T-cell (primary cell): ENCODE results near the gene SDHC. TPM values are rescaled to one million over a fixed set of nuclear protein-coding genes. Genes with fewer than 3 reads are reported as not detected.
"Not testable (repeated sequence)": the region's sequence is repeated elsewhere in the genome, so short reads cannot be mapped to it uniquely, and the experiment has no call there.

Source experiments
- ATAC-seq, 4 experiments: fragments of 200-7000 bp in 3 of 4; fragments of 150-1000 bp in 1 of 4; cut with Tn5 transposase; replicated peaks in 1 of 4; 1 replicate in 3 of 4; 2 replicates in 1 of 4; pipeline ENCODE4 v1.10.0; 2021; ENCODE audit warnings: moderate library complexity in 3 of 4, mild to moderate bottlenecking in 2 of 4, moderate number of reproducible peaks in 1 of 4
- CTCF ChIA-PET, 2 donors: fragments of 300-600 bp; sonication (Branson Sonifier 250); formaldehyde crosslinking; loops; one replicate each; lab custom pipeline; 2022; ENCODE audit warnings: antibody characterized with exemption in 2 of 2; lab: Charles Lee
- POLR2A ChIA-PET, 2 donors: fragments of 300-600 bp; sonication (Branson Sonifier 250); formaldehyde crosslinking; loops; one replicate each; lab custom pipeline; 2022; ENCODE audit warnings: antibody characterized with exemption in 2 of 2; lab: Charles Lee
- DNase-seq, 35 experiments: peaks; one replicate each; pipeline versions ENCODE4 v3.0.0 to v3.0.0-alpha.2; 2013 to 2023
- H3K27ac ChIP-seq: one replicate; pipeline ENCODE4 v1.5.1; 2013; ENCODE audit warnings: low read length
- H3K27me3 ChIP-seq, 2 experiments: replicated peaks in 1 of 2; 1 replicate in 1 of 2; 2 replicates in 1 of 2; pipeline versions ENCODE4 v1.6.1 to v1.7.0; 2013; ENCODE audit warnings: low read length in 1 of 2, mixed read lengths in 1 of 2; ENCODE audit not compliant: control insufficient read depth in 2 of 2, insufficient read depth in 2 of 2; ENCODE audit errors: extremely low read depth in 1 of 2
- H3K36me3 ChIP-seq, 2 donors: 1 replicate in 1 of 2; 2 replicates in 1 of 2; pipeline versions ENCODE4 v1.6.1 to v1.7.0; 2013; ENCODE audit warnings: low read length in 1 of 2; ENCODE audit not compliant: control insufficient read depth in 2 of 2, insufficient read depth in 1 of 2; ENCODE audit errors: extremely low read depth in 1 of 2
- H3K4me1 ChIP-seq, 2 experiments: 1 replicate in 1 of 2; 2 replicates in 1 of 2; pipeline versions ENCODE4 v1.6.1 to v1.7.0; 2013; ENCODE audit warnings: low read length in 2 of 2, mixed read lengths in 1 of 2; ENCODE audit not compliant: insufficient read depth in 2 of 2, control insufficient read depth in 1 of 2; ENCODE audit errors: extremely low read depth in 1 of 2
- H3K4me3 ChIP-seq, 2 donors: 1 replicate in 1 of 2; 2 replicates in 1 of 2; pipeline versions ENCODE4 v1.5.1 to v1.7.0; 2013; ENCODE audit warnings: mild to moderate bottlenecking in 2 of 2, low read length in 1 of 2, moderate library complexity in 1 of 2; ENCODE audit not compliant: control insufficient read depth in 1 of 2; ENCODE audit errors: extremely low read depth in 1 of 2
- H3K9me3 ChIP-seq: 2 replicates; pipeline ENCODE4 v1.7.0; 2013
- H3K27ac Mint-ChIP-seq, 2 donors: one replicate each; pipeline ENCODE4 v1.8.0; 2020 to 2021; ENCODE audit warnings: mild to moderate bottlenecking in 2 of 2, mixed read lengths in 2 of 2
- H3K27me3 Mint-ChIP-seq, 2 donors: one replicate each; pipeline ENCODE4 v1.8.0; 2021 to 2022; ENCODE audit warnings: mixed read lengths in 2 of 2
- H3K36me3 Mint-ChIP-seq: one replicate; pipeline ENCODE4 v1.8.0; 2021; ENCODE audit warnings: mixed read lengths
- H3K4me1 Mint-ChIP-seq, 3 donors: one replicate each; pipeline ENCODE4 v1.8.0; 2020 to 2022; ENCODE audit warnings: mixed read lengths in 3 of 3, mild to moderate bottlenecking in 1 of 3
- H3K4me3 Mint-ChIP-seq, 3 donors: one replicate each; pipeline ENCODE4 v1.8.0; 2020 to 2022; ENCODE audit warnings: mild to moderate bottlenecking in 3 of 3, mixed read lengths in 3 of 3, moderate library complexity in 3 of 3
- H3K9me3 Mint-ChIP-seq, 3 donors: one replicate each; pipeline ENCODE4 v1.8.0; 2020 to 2022; ENCODE audit warnings: mixed read lengths in 3 of 3
- WGBS: methylation state at CpG from one replicate; pipeline ENCODE4 v1.1.5; 2013; ENCODE audit warnings: missing lambda C conversion rate; ENCODE audit not compliant: insufficient coverage; 5-methylcytosine and 5-hydroxymethylcytosine counted together
- total RNA-seq, 35 experiments: library from RNA in 6 of 35; stranded (reverse) in 6 of 35; fragments of 120-200 nt in 1 of 35; gene quantifications; one replicate each; pipeline versions ENCODE4 v1.2.1 to v1.2.4 and lab custom pipeline; 2013 to 2026

Gene SDHC
- total RNA-seq, 5 donors from 2014 or later (not counting 1 experiment from before 2014, with no cell fraction given): 86.4 to 106 (median 103) TPM

- Mint-ChIP-seq H3K27ac (no peak overlapping the region), H3K36me3 (peaks cover 16% of the 10 kb centered on the region), H3K4me1 (peaks cover 28 to 31% (median 29%) of the 10 kb centered on the region in 3 donors), H3K9me3 (no peaks in the 10 kb centered on the region), H3K4me3 (no peak overlapping the region), H3K27me3 (peaks cover 2 to 5% of the 10 kb centered on the region in 2 donors)
- Histone ChIP-seq H3K27ac (no peak overlapping the region), H3K9me3 (no peaks in the 10 kb centered on the region), H3K27me3 (no peaks in the 10 kb centered on the region), H3K4me3 (no peak overlapping the region), H3K36me3 (no peaks in the 10 kb centered on the region), H3K4me1 (peaks cover 0 to 10% of the 10 kb centered on the region in 2 experiments)
- DNase-seq: no peak
- no peak for ATAC-seq
- 93% methylated on average over 3 of the region's 3 CpGs for WGBS
- ChIA-PET POLR2A (no interaction called here), CTCF (interaction anchor here (0.5 to 0.6 kb wide), 2 partner anchors 7 to 17 kb away, joined by 3 to 4 read pairs; no protein-coding TSS in a partner anchor)
Measured at GRCh38 chr1:161408429-161409052, 94.4 kb downstream of the SDHC start.

- H3K27me3 ChIP-seq, H3K36me3 ChIP-seq, POLR2A ChIA-PET, H3K27me3 Mint-ChIP-seq, H3K4me1 ChIP-seq, H3K9me3 Mint-ChIP-seq, H3K4me3 ChIP-seq, CTCF ChIA-PET, H3K9me3 ChIP-seq: not testable (repeated sequence)
- Mint-ChIP-seq H3K4me1 (peaks cover 19 to 23% (median 20%) of the 10 kb centered on the region in 3 donors), H3K27ac (peak overlapping the region; percentile 83 to 84), H3K36me3 (peaks cover 16% of the 10 kb centered on the region), H3K4me3 (peak overlapping the region; percentile 31 to 52 (median 43))
- H3K27ac ChIP-seq: peak overlapping the region; percentile 74
- WGBS: 64% methylated on average over 9 of the region's 13 CpGs
- DNase-seq (peak in 1 of 35 experiments; percentile 19), ATAC-seq (peak in 2 of 4 experiments; percentile 19 to 52)
Measured at GRCh38 chr1:161409848-161410635, 95.9 kb downstream of the SDHC start.

- POLR2A ChIA-PET, ATAC-seq, H3K9me3 ChIP-seq, CTCF ChIA-PET, H3K4me1 ChIP-seq, H3K27me3 Mint-ChIP-seq, H3K9me3 Mint-ChIP-seq, DNase-seq, H3K36me3 ChIP-seq, H3K27me3 ChIP-seq, H3K4me3 ChIP-seq: not testable (repeated sequence)
- H3K27ac ChIP-seq: peak overlapping the region; percentile 74
- Mint-ChIP-seq H3K36me3 (peaks cover 10% of the 10 kb centered on the region), H3K27ac (peak overlapping the region; percentile 55 to 83), H3K4me3 (peak overlapping the region in 1 of 3 donors; percentile 52), H3K4me1 (peaks cover 19 to 23% (median 20%) of the 10 kb centered on the region in 3 donors)
- no CpG with 5 or more reads among the region's 4 CpGs for WGBS
Measured at GRCh38 chr1:161410636-161410970, 96.4 kb downstream of the SDHC start.

Other genes starting within 250 kb of the SDHC start
- 100 to 1,000 TPM; 193 to 299 (median 279) TPM for gene ARHGAP30, start 244.5 kb upstream of the SDHC start, total RNA-seq
- gene NECTIN4, start 224.8 kb upstream of the SDHC start, total RNA-seq: under 1 TPM in 1 of 5 donors, not detected in 4; 0.06 TPM
- 1 to 10 TPM in 1 of 5 donors, under 1 TPM in 2, not detected in 2; 0.82 to 1.6 (median 0.86) TPM for gene KLHDC9, start 216.0 kb upstream of the SDHC start, total RNA-seq
- gene PFDN2, start 196.3 kb upstream of the SDHC start, total RNA-seq: 10 to 100 TPM; 32.4 to 48.3 (median 42.1) TPM
- 10 to 100 TPM; 23.4 to 44.7 (median 41.7) TPM for gene NIT1, start 196.3 kb upstream of the SDHC start, total RNA-seq
- gene DEDD, start 181.7 kb upstream of the SDHC start, total RNA-seq: 10 to 100 TPM; 34.3 to 43.6 (median 40.6) TPM
- 100 to 1,000 TPM in 2 of 5 donors, 10 to 100 TPM in 3; 82.9 to 109 (median 93.8) TPM for gene UFC1, start 160.4 kb upstream of the SDHC start, total RNA-seq
- 10 to 100 TPM; 37.4 to 69.0 (median 59.5) TPM for gene USP21, start 154.9 kb upstream of the SDHC start, total RNA-seq
- gene PPOX, start 148.0 kb upstream of the SDHC start, total RNA-seq: 10 to 100 TPM; 38.3 to 85.4 (median 69.2) TPM
- gene B4GALT3, start 136.9 kb upstream of the SDHC start, total RNA-seq: 10 to 100 TPM; 48.4 to 77.8 (median 69.3) TPM
- gene ADAMTS4, start 115.3 kb upstream of the SDHC start, total RNA-seq: 1 to 10 TPM in 4 of 5 donors, under 1 TPM in 1; 0.86 to 1.8 (median 1.4) TPM
- 10 to 100 TPM; 57.3 to 92.2 (median 88.2) TPM for gene NDUFS2, start 112.0 kb upstream of the SDHC start, total RNA-seq
- 1 to 10 TPM; 2.5 to 5.2 (median 3.5) TPM for gene FCER1G, start 99.1 kb upstream of the SDHC start, total RNA-seq
- gene APOA2, start 90.8 kb upstream of the SDHC start, total RNA-seq: 1 to 10 TPM in 3 of 5 donors, not detected in 2; 2.2 to 5.5 (median 3.7) TPM
- 10 to 100 TPM in 4 of 5 donors, 1 to 10 TPM in 1; 6.3 to 12.2 (median 11.0) TPM for gene TOMM40L, start 88.3 kb upstream of the SDHC start, total RNA-seq
- gene NR1I3, start 76.2 kb upstream of the SDHC start, total RNA-seq: not detected
- gene PCP4L1, start 55.6 kb upstream of the SDHC start, total RNA-seq: not detected
- gene MPZ, start 4.4 kb upstream of the SDHC start, total RNA-seq: 1 to 10 TPM; 3.4 to 7.9 (median 6.1) TPM
- gene CFAP126, start 53.5 kb downstream of the SDHC start, total RNA-seq: not detected
- gene FCGR2A, start 191.1 kb downstream of the SDHC start, total RNA-seq: under 1 TPM; 0.49 to 0.80 (median 0.72) TPM
- gene HSPA6, start 210.2 kb downstream of the SDHC start, total RNA-seq: 10 to 100 TPM in 1 of 5 donors, 1 to 10 TPM in 2, under 1 TPM in 1, not detected in 1; 0.30 to 22.7 (median 5.7) TPM
- gene FCGR3A, start 235.4 kb downstream of the SDHC start, total RNA-seq: 10 to 100 TPM in 1 of 5 donors, 1 to 10 TPM in 4; 3.8 to 43.9 (median 4.9) TPM